GM23338 (cell line): ENCODE data around the gene IQCC.

Experiments
- CTCF ChIP-seq, 2 experiments: fragments of 200-600 bp in 1 of 2; sonication (generic) in 1 of 2; conservative IDR thresholded peaks; 2 replicates each; pipeline versions ENCODE4 v1.5.1 to v1.6.1; 2016 to 2017; ENCODE audit warnings: antibody characterized with exemption in 2 of 2, low read depth in 2 of 2, mild to moderate bottlenecking in 2 of 2, moderate library complexity in 1 of 2
- EZH2 ChIP-seq: fragments of 200-600 bp; sonication (generic); IDR thresholded peaks from one replicate; pipeline ENCODE4 v1.8.0; 2017; ENCODE audit warnings: antibody characterized with exemption, mild to moderate bottlenecking, low read depth; ENCODE audit not compliant: unreplicated experiment
- EZH2phosphoT487 ChIP-seq: fragments of 200-600 bp; sonication (generic); IDR thresholded peaks from one replicate; pipeline ENCODE4 v1.8.1; 2018; ENCODE audit warnings: antibody characterized with exemption; ENCODE audit not compliant: unreplicated experiment
- NANOG ChIP-seq: IDR thresholded peaks from 2 replicates; pipeline ENCODE4 v1.6.1; 2016; ENCODE audit warnings: antibody characterized with exemption, borderline replicate concordance
- POLR2AphosphoS5 ChIP-seq: IDR thresholded peaks from 2 replicates; pipeline ENCODE4 v1.6.1; 2016; ENCODE audit warnings: antibody characterized with exemption, low read depth
- REST ChIP-seq: IDR thresholded peaks from one replicate; pipeline ENCODE4 v1.6.1; 2018; ENCODE audit warnings: antibody characterized with exemption; ENCODE audit not compliant: unreplicated experiment
- TF ChIP-seq, protein P1 (sequence below): fragments of 250-450 bp; sonication (Bioruptor Pico); IDR thresholded peaks from 2 replicates; pipeline ENCODE4 v1.5.0; 2020; ENCODE audit warnings: mild to moderate bottlenecking, moderate library complexity

- no peak for TF ChIP-seq POLR2AphosphoS5
- TF ChIP-seq, protein P1, sequence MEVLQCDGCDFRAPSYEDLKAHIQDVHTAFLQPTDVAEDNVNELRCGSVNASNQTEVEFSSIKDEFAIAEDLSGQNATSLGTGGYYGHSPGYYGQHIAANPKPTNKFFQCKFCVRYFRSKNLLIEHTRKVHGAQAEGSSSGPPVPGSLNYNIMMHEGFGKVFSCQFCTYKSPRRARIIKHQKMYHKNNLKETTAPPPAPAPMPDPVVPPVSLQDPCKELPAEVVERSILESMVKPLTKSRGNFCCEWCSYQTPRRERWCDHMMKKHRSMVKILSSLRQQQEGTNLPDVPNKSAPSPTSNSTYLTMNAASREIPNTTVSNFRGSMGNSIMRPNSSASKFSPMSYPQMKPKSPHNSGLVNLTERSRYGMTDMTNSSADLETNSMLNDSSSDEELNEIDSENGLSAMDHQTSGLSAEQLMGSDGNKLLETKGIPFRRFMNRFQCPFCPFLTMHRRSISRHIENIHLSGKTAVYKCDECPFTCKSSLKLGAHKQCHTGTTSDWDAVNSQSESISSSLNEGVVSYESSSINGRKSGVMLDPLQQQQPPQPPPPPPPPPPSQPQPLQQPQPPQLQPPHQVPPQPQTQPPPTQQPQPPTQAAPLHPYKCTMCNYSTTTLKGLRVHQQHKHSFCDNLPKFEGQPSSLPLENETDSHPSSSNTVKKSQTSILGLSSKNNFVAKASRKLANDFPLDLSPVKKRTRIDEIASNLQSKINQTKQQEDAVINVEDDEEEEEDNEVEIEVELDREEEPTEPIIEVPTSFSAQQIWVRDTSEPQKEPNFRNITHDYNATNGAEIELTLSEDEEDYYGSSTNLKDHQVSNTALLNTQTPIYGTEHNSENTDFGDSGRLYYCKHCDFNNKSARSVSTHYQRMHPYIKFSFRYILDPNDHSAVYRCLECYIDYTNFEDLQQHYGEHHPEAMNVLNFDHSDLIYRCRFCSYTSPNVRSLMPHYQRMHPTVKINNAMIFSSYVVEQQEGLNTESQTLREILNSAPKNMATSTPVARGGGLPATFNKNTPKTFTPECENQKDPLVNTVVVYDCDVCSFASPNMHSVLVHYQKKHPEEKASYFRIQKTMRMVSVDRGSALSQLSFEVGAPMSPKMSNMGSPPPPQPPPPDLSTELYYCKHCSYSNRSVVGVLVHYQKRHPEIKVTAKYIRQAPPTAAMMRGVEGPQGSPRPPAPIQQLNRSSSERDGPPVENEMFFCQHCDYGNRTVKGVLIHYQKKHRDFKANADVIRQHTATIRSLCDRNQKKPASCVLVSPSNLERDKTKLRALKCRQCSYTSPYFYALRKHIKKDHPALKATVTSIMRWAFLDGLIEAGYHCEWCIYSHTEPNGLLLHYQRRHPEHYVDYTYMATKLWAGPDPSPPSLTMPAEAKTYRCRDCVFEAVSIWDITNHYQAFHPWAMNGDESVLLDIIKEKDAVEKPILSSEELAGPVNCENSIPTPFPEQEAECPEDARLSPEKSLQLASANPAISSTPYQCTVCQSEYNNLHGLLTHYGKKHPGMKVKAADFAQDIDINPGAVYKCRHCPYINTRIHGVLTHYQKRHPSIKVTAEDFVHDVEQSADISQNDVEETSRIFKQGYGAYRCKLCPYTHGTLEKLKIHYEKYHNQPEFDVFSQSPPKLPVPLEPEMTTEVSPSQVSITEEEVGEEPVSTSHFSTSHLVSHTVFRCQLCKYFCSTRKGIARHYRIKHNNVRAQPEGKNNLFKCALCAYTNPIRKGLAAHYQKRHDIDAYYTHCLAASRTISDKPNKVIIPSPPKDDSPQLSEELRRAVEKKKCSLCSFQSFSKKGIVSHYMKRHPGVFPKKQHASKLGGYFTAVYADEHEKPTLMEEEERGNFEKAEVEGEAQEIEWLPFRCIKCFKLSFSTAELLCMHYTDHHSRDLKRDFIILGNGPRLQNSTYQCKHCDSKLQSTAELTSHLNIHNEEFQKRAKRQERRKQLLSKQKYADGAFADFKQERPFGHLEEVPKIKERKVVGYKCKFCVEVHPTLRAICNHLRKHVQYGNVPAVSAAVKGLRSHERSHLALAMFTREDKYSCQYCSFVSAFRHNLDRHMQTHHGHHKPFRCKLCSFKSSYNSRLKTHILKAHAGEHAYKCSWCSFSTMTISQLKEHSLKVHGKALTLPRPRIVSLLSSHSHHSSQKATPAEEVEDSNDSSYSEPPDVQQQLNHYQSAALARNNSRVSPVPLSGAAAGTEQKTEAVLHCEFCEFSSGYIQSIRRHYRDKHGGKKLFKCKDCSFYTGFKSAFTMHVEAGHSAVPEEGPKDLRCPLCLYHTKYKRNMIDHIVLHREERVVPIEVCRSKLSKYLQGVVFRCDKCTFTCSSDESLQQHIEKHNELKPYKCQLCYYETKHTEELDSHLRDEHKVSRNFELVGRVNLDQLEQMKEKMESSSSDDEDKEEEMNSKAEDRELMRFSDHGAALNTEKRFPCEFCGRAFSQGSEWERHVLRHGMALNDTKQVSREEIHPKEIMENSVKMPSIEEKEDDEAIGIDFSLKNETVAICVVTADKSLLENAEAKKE = no peak
- no peak for TF ChIP-seq CTCF (conservative IDR thresholded peaks at IDR 0.05; ENCODE audit: low read depth in 2 of 2)
- no peak for TF ChIP-seq EZH2
- no peak for TF ChIP-seq EZH2phosphoT487
- no peak for TF ChIP-seq REST
- TF ChIP-seq NANOG = no peak
Measured at GRCh38 chr1:32186491-32186890, 19.0 kb upstream of the IQCC start.
